Sigmoid colon (tissue), 7 donors: ENCODE results near the gene PPP1R10. TPM values are rescaled to one million over a fixed set of nuclear protein-coding genes. Genes with fewer than 3 reads are reported as not detected.

ENCODE experiments used
- DNase-seq: peaks from one replicate; pipeline ENCODE4 v3.0.0-alpha.2; 2019
- H3K27ac ChIP-seq, 4 donors: fragments of 200-600 bp; sonication (generic); one replicate each; pipeline ENCODE4 v1.5.1; 2016 to 2019; ENCODE audit warnings: mild to moderate bottlenecking in 1 of 4
- H3K27me3 ChIP-seq, 3 donors: fragments of 200-600 bp; sonication (generic); one replicate each; pipeline ENCODE4 v1.5.1; 2019; ENCODE audit warnings: mild to moderate bottlenecking in 1 of 3
- H3K36me3 ChIP-seq, 4 donors: fragments of 200-600 bp; sonication (generic); one replicate each; pipeline ENCODE4 v1.5.1; 2016 to 2019
- H3K4me1 ChIP-seq, 4 donors: fragments of 200-600 bp; sonication (generic); one replicate each; pipeline ENCODE4 v1.5.1; 2017 to 2019
- H3K4me3 ChIP-seq, 4 donors: fragments of 200-600 bp; sonication (generic); one replicate each; pipeline ENCODE4 v1.5.1; 2017 to 2019; ENCODE audit warnings: mild to moderate bottlenecking in 2 of 4, moderate library complexity in 1 of 4
- H3K9me3 ChIP-seq, 4 donors: fragments of 200-600 bp in 3 of 4; sonication (generic) in 3 of 4; one replicate each; pipeline versions ENCODE4 v1.5.1 to v1.6.1; 2013 to 2019
- EP300 ChIP-seq, 4 donors: sonication (generic); formaldehyde crosslinking; IDR thresholded peaks; one replicate each; pipeline ENCODE4 v1.6.1; 2017; ENCODE audit warnings: antibody characterized with exemption in 4 of 4
- POLR2A ChIP-seq, 2 donors: fragments of 450-650 bp; IDR thresholded peaks; one replicate each; pipeline ENCODE4 v1.6.1; 2016; ENCODE audit warnings: antibody characterized with exemption in 2 of 2, mild to moderate bottlenecking in 2 of 2, moderate library complexity in 2 of 2
- POLR2AphosphoS5 ChIP-seq, 4 donors: sonication (generic); formaldehyde crosslinking; IDR thresholded peaks; one replicate each; pipeline ENCODE4 v1.6.1; 2017; ENCODE audit warnings: antibody characterized with exemption in 4 of 4
- WGBS, 2 donors: extraction: QIAGEN DNeasy Blood & Tissue Kit; methylation state at CpG; one replicate each; pipeline ENCODE4 v1.1.7; 2013; 5-methylcytosine and 5-hydroxymethylcytosine counted together
- intact Hi-C: fragments of 100-400 bp; cut with DNase I; formaldehyde crosslinking; loops from one replicate; pipeline ENCODE4 v1.15.1; 2023
- polyA plus RNA-seq, 3 donors: library from polyadenylated mRNA; stranded (reverse); fragments of 200-250 nt; gene quantifications; one replicate each; pipeline ENCODE4 v1.2.3, GENCODE V29; 2013
- total RNA-seq, 4 donors: library from RNA; depleted of rRNA; stranded (reverse); fragments of >200 nt; gene quantifications; one replicate each; pipeline ENCODE4 v1.1.0, GENCODE V29; 2016
- TF ChIP-seq, protein P1 (sequence below), 4 experiments: fragments of 450-650 bp in 3 of 4; fragments of 200-600 bp in 1 of 4; IDR thresholded peaks; one replicate each; pipeline ENCODE4 v1.5.1; 2016 to 2019; ENCODE audit warnings: antibody characterized with exemption in 4 of 4, mild to moderate bottlenecking in 3 of 4, moderate library complexity in 2 of 4
- donor health status: healthy with polysubstance abuse.
- donor health status: Bipolar disorder and iron deficiency.
- donor health status: healthy.

Gene PPP1R10
- total and polyA plus RNA-seq, 7 donors, result 13.8 to 30.6 (median 26.8) TPM

DNA sequence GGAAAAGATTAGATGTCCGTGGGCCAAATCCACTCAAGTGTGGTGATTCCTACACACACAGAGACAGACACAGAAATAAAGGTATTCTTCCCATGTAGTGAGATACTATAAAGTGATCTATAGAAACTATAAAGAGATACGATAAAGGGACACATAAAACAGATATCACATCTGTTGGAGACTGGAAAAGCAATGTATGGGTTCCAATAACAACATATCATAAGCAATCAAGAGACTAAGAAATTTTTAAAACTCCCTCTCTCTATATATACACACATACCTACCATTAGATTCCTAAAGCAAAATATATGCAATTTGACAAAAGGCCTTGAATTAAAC, 5.2 kb downstream of the PPP1R10 start:
- H3K27ac ChIP-seq, result peak overlapping the region; percentile 89 to 98 (median 95)
- 74 to 88% methylated on average over 2 of the region's 2 CpGs for whole genome bisulfite sequencing, 2 donors
- TF ChIP-seq, protein P1, sequence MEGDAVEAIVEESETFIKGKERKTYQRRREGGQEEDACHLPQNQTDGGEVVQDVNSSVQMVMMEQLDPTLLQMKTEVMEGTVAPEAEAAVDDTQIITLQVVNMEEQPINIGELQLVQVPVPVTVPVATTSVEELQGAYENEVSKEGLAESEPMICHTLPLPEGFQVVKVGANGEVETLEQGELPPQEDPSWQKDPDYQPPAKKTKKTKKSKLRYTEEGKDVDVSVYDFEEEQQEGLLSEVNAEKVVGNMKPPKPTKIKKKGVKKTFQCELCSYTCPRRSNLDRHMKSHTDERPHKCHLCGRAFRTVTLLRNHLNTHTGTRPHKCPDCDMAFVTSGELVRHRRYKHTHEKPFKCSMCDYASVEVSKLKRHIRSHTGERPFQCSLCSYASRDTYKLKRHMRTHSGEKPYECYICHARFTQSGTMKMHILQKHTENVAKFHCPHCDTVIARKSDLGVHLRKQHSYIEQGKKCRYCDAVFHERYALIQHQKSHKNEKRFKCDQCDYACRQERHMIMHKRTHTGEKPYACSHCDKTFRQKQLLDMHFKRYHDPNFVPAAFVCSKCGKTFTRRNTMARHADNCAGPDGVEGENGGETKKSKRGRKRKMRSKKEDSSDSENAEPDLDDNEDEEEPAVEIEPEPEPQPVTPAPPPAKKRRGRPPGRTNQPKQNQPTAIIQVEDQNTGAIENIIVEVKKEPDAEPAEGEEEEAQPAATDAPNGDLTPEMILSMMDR (IDR thresholded peaks at IDR 0.05), result no peak
- TF ChIP-seq POLR2AphosphoS5 (IDR thresholded peaks at IDR 0.05) (peak in 1 of 4 donors; percentile 1), EP300 (IDR thresholded peaks at IDR 0.05) (no peak), POLR2A (IDR thresholded peaks at IDR 0.05) (no peak)
- peaks cover 0 to 56% (median 48%) of the 10 kb centered on the region in 4 donors for H3K4me1 ChIP-seq
- peaks cover 32 to 40% (median 33%) of the 10 kb centered on the region in 4 donors for H3K36me3 ChIP-seq
- no peaks in the 10 kb centered on the region for H3K27me3 ChIP-seq
- DNase-seq, result no peak
- intact Hi-C loops, result loop anchor here (10.0 kb wide), 1 partner anchor 1213 kb away; the partner anchor contains the start of gene HSPA1B
- H3K9me3 ChIP-seq, result no peaks in the 10 kb centered on the region
- no peak overlapping the region for H3K4me3 ChIP-seq

DNA sequence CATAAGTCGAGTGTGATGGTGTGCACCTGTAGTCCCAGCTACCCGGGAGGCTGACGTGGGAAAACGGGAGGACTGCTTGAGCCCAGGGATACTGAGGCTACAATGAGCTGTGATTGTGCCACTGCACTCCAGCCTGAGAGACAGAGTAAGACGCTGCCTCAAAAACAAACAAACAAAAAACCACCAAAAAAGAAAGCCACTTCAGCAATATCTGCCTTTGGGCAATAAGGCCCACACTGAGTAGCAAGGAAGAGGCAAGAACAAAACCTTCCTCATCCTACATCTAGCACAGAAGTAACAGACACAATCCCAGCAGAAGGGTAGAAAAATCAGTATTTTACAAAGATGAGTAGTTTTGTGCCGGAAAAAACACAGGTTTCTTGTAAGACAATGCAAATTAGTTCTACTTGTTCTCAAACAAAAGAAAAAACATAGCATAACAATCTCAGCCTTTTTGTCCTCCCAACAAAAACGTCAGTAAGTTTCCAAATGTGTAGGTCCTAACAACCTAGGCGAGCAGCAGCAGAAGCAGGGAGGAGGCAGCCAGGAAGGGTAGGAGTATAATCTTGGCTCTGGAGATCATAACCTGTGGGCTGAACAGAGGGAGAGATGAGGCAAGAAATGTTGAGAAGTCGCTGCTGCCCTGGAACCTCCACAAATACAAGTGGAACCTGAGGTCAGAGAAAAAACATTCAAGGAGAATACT, 5.7 kb downstream of the PPP1R10 start:
- H3K27ac ChIP-seq, result peak overlapping the region; percentile 5 to 98 (median 55)
- H3K4me1 ChIP-seq, result peaks cover 0 to 56% (median 48%) of the 10 kb centered on the region in 4 donors
- peaks cover 33 to 40% (median 33%) of the 10 kb centered on the region in 4 donors for H3K36me3 ChIP-seq
- WGBS, 2 donors, result 84 to 85% methylated on average over 9 of the region's 9 CpGs
- peak in 2 of 4 donors; percentile 1 to 18 for TF ChIP-seq POLR2AphosphoS5 (IDR thresholded peaks at IDR 0.05)
- no peak for TF ChIP-seq POLR2A (IDR thresholded peaks at IDR 0.05)
- TF ChIP-seq EP300 (IDR thresholded peaks at IDR 0.05), result no peak
- TF ChIP-seq, protein P1 (IDR thresholded peaks at IDR 0.05), result no peak
- H3K4me3 ChIP-seq, result no peak overlapping the region
- no peaks in the 10 kb centered on the region for H3K9me3 ChIP-seq
- no peaks in the 10 kb centered on the region for H3K27me3 ChIP-seq
- intact Hi-C loops, result loop anchor here (10.0 kb wide), 1 partner anchor 1213 kb away; the partner anchor contains the start of gene HSPA1B
- DNase-seq, result peak; percentile 53

DNA sequence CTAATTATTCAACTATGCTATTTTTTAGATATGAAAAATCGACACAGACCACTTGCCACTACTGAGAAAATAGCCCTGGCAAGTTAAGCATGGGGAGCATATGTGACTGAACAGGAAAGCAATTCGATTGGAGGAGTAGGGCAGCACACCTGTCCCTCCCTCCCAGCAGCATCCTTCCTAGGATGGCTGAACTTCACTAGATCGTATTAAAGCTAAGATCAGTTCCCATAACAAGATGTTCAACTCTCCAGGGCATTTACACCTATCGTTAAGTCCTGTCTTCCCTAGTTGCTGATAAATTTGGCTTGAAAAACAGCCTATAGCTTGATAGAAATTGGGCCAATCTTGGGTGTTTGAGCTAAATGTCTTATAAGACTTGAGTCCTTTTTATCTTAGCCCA, 7.0 kb downstream of the PPP1R10 start:
- Histone ChIP-seq H3K9me3 (no peaks in the 10 kb centered on the region), H3K27ac (peak overlapping the region in 3 of 4 donors; percentile 1 to 94 (median 5)), H3K36me3 (peaks cover 37 to 47% (median 41%) of the 10 kb centered on the region in 4 donors), H3K4me1 (peaks cover 0 to 56% (median 48%) of the 10 kb centered on the region in 4 donors), H3K27me3 (no peaks in the 10 kb centered on the region), H3K4me3 (no peak overlapping the region)
- TF ChIP-seq POLR2AphosphoS5 (IDR thresholded peaks at IDR 0.05), result peak in 1 of 4 donors; percentile 5
- TF ChIP-seq, protein P1 (IDR thresholded peaks at IDR 0.05), result no peak
- WGBS, 2 donors, result 80 to 81% methylated on average over 4 of the region's 4 CpGs
- intact Hi-C loops, result loop anchor here (10.0 kb wide), 1 partner anchor 1215 kb away; the partner anchor contains the start of gene HSPA1B
- DNase-seq, result peak; percentile 34

DNA sequence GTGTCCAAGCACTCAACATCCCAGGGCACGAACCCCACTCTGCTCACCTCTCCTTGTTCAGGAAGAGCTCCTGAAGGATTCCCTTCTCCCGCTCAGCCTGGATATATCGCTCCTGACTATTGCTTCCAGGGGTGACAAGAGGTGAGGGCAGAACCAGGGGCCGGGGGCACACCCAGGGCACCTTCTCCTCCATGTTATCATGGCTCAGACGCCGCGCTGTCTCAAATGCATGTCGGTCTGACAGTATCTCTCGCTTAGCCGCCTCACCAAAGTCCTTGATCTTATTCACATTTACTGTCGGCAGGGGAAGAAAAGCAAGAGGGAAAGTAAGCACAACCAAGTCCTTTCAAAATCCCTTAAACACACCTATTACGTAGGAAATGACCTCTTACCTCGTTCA, 13.1 kb downstream of the PPP1R10 start:
- peaks cover 79 to 86% (median 83%) of the 10 kb centered on the region in 4 donors for H3K36me3 ChIP-seq
- no peak for DNase-seq
- H3K27me3 ChIP-seq, result no peaks in the 10 kb centered on the region
- TF ChIP-seq, protein P1 (IDR thresholded peaks at IDR 0.05), result no peak
- TF ChIP-seq EP300 (IDR thresholded peaks at IDR 0.05) (no peak), POLR2AphosphoS5 (IDR thresholded peaks at IDR 0.05) (no peak), POLR2A (IDR thresholded peaks at IDR 0.05) (no peak)
- no peak overlapping the region for H3K27ac ChIP-seq
- intact Hi-C loops, result no loop called here
- no peak overlapping the region for H3K4me3 ChIP-seq
- H3K4me1 ChIP-seq, result peaks cover 0 to under 1% (median 0%) of the 10 kb centered on the region in 4 donors
- 93 to 95% methylated on average over 13 of the region's 13 CpGs for WGBS, 2 donors
- H3K9me3 ChIP-seq, result no peaks in the 10 kb centered on the region
